NK-92 (cell line): ENCODE results near the gene SLC22A23.

Experiments
- DNase-seq: peaks from one replicate; lab custom pipeline; 2025; ENCODE audit not compliant: unreplicated experiment; lab: John Stamatoyannopoulos, UW

The SLC22A23 gene

GRCh38 chr6:3304500-3305215 lies 152.2 kb downstream of the SLC22A23 start:
- no peak for DNase-seq

GRCh38 chr6:3303795-3304411 lies 152.9 kb downstream of the SLC22A23 start:
- DNase-seq = no peak

GRCh38 chr6:3301506-3301905 lies 155.3 kb downstream of the SLC22A23 start:
- no peak for DNase-seq

- DNase-seq = no peak
These were observed 157.6 kb downstream of the SLC22A23 start for GRCh38 chr6:3299221-3299620.

- DNase-seq = no peak
These were observed 158.9 kb downstream of the SLC22A23 start for GRCh38 chr6:3297909-3298308.

- no peak for DNase-seq
These were observed 159.8 kb downstream of the SLC22A23 start for GRCh38 chr6:3297006-3297405.

- no peak for DNase-seq
These were observed 160.3 kb downstream of the SLC22A23 start for GRCh38 chr6:3296537-3296936.

- no peak for DNase-seq
These were observed 160.8 kb downstream of the SLC22A23 start for GRCh38 chr6:3296078-3296477.

- DNase-seq = no peak
These were observed 161.7 kb downstream of the SLC22A23 start for GRCh38 chr6:3294921-3295871.

GRCh38 chr6:3294396-3294795 lies 162.5 kb downstream of the SLC22A23 start:
- DNase-seq = no peak

- no peak for DNase-seq
These were observed 163.3 kb downstream of the SLC22A23 start for GRCh38 chr6:3293271-3294155.

- no peak for DNase-seq
These were observed 164.2 kb downstream of the SLC22A23 start for GRCh38 chr6:3292431-3293197.

GRCh38 chr6:3291987-3292386 lies 164.9 kb downstream of the SLC22A23 start:
- no peak for DNase-seq

- DNase-seq = no peak
These were observed 165.5 kb downstream of the SLC22A23 start for GRCh38 chr6:3291346-3291745.

- DNase-seq = no peak
These were observed 166.0 kb downstream of the SLC22A23 start for GRCh38 chr6:3290931-3291211.

- no peak for DNase-seq
These were observed 166.5 kb downstream of the SLC22A23 start for GRCh38 chr6:3290149-3290930.

GRCh38 chr6:3289664-3290055 lies 167.2 kb downstream of the SLC22A23 start:
- DNase-seq = no peak

GRCh38 chr6:3288711-3289663 lies 167.9 kb downstream of the SLC22A23 start:
- DNase-seq = no peak
